H1 (cell line): ENCODE measurements around the gene PANK3. TPM values are rescaled to one million over a fixed set of nuclear protein-coding genes. Genes with fewer than 3 reads are reported as not detected.

Experiments
- CTCF ChIA-PET: fragments of 300-600 bp; sonication (Branson Sonifier 250); formaldehyde crosslinking; loops from one replicate; lab custom pipeline; 2021; ENCODE audit not compliant: partially characterized antibody; lab: Charles Lee
- POLR2A ChIA-PET: fragments of 300-600 bp; sonication (Branson Sonifier 250); formaldehyde crosslinking; loops from one replicate; lab custom pipeline; 2021; ENCODE audit warnings: inconsistent platforms; ENCODE audit not compliant: partially characterized antibody; lab: Charles Lee
- DNase-seq, 2 experiments: peaks; one replicate each; pipeline versions ENCODE4 v3.0.0 to v3.0.0-alpha.2; 2010 to 2022; ENCODE audit warnings: low spot score in 2 of 2, low read depth in 1 of 2, mixed read lengths in 1 of 2
- FAIRE-seq: peaks from 2 replicates; lab custom pipeline; 2011; peaks lifted over from hg19 to GRCh38; lab: Jason Lieb, UNC
- H2AFZ ChIP-seq: 2 replicates; pipeline ENCODE4 v1.8.1; 2012; ENCODE audit warnings: low read length, inconsistent platforms
- H2AK5ac ChIP-seq: 2 replicates; pipeline ENCODE4 v1.6.1; 2013; ENCODE audit warnings: low read depth, low read length
- H2BK120ac ChIP-seq: replicated peaks from 2 replicates; pipeline ENCODE3; 2013; ENCODE audit warnings: low read depth, low read length, inconsistent platforms
- H2BK12ac ChIP-seq: 2 replicates; pipeline ENCODE4 v1.6.1; 2013; ENCODE audit warnings: low read depth, low read length
- H2BK15ac ChIP-seq: 2 replicates; pipeline ENCODE4 v1.6.1; 2013; ENCODE audit warnings: low read length
- H2BK20ac ChIP-seq: 2 replicates; pipeline ENCODE4 v1.6.1; 2013; ENCODE audit warnings: low read length
- H2BK5ac ChIP-seq: 2 replicates; pipeline ENCODE4 v1.6.1; 2013; ENCODE audit warnings: low read depth, low read length
- H3K14ac ChIP-seq: 2 replicates; pipeline ENCODE4 v1.6.1; 2013; ENCODE audit warnings: inconsistent platforms; ENCODE audit not compliant: insufficient read length
- H3K18ac ChIP-seq: 2 replicates; pipeline ENCODE4 v1.6.1; 2013; ENCODE audit warnings: low read length; ENCODE audit errors: extremely low read depth
- H3K23ac ChIP-seq: 2 replicates; pipeline ENCODE4 v1.6.1; 2013; ENCODE audit warnings: inconsistent platforms; ENCODE audit not compliant: insufficient read length
- H3K23me2 ChIP-seq: 2 replicates; pipeline ENCODE4 v1.6.1; 2013; ENCODE audit warnings: low read depth, low read length
- H3K27ac ChIP-seq: 2 replicates; pipeline ENCODE4 v1.6.1; 2011; ENCODE audit warnings: low read depth, low read length, inconsistent platforms
- H3K27me3 ChIP-seq, 4 experiments: replicated peaks in 1 of 4; 1 replicate in 1 of 4; 2 replicates in 3 of 4; pipeline versions ENCODE4 v1.6.1 to v1.8.1; 2011 to 2013; ENCODE audit warnings: low read length in 3 of 4, mild to moderate bottlenecking in 3 of 4, inconsistent platforms in 2 of 4, mixed read lengths in 2 of 4, moderate library complexity in 1 of 4; ENCODE audit not compliant: control insufficient read depth in 3 of 4, insufficient read depth in 3 of 4; ENCODE audit errors: extremely low read depth in 1 of 4
- H3K36me3 ChIP-seq, 4 experiments: 2 replicates each; pipeline versions ENCODE4 v1.6.1 to v1.8.1; 2011 to 2013; ENCODE audit warnings: mild to moderate bottlenecking in 4 of 4, low read length in 3 of 4, moderate library complexity in 2 of 4, control low read depth in 1 of 4, inconsistent platforms in 1 of 4; ENCODE audit not compliant: insufficient read depth in 4 of 4, control insufficient read depth in 2 of 4
- H3K4ac ChIP-seq: replicated peaks from 2 replicates; pipeline ENCODE3; 2013; ENCODE audit warnings: low read length, low read depth, mixed read lengths, inconsistent platforms; ENCODE audit not compliant: insufficient read length
- H3K4me1 ChIP-seq, 4 experiments: replicated peaks in 1 of 4; 1 replicate in 1 of 4; 2 replicates in 3 of 4; pipeline versions ENCODE4 v1.6.1 to v1.8.1; 2011 to 2013; ENCODE audit warnings: low read length in 3 of 4, inconsistent platforms in 2 of 4, mixed read lengths in 1 of 4; ENCODE audit not compliant: insufficient read depth in 4 of 4, control insufficient read depth in 3 of 4
- H3K4me2 ChIP-seq, 2 experiments: 2 replicates each; pipeline versions ENCODE4 v1.6.1 to v1.8.1; 2011 to 2013; ENCODE audit warnings: low read depth in 2 of 2, low read length in 2 of 2, control low read depth in 1 of 2, inconsistent platforms in 1 of 2, mild to moderate bottlenecking in 1 of 2; ENCODE audit not compliant: insufficient read depth in 1 of 2
- H3K4me3 ChIP-seq, 4 experiments: fragments of 200-600, 300-600 bp in 1 of 4; sonication (generic), shearing (Covaris generic), sonication (Bioruptor Twin) in 1 of 4; 2 replicates each; pipeline versions ENCODE4 v1.5.1 to v1.8.1; 2011 to 2016; ENCODE audit warnings: low read length in 4 of 4, low read depth in 3 of 4, control low read depth in 2 of 4, inconsistent platforms in 2 of 4, mild to moderate bottlenecking in 2 of 4, mixed read lengths in 1 of 4, moderate library complexity in 1 of 4; ENCODE audit not compliant: insufficient read depth in 2 of 4; ENCODE audit errors: extremely low read depth in 1 of 4
- H3K56ac ChIP-seq: replicated peaks from 2 replicates; pipeline ENCODE3; 2013; ENCODE audit warnings: low read depth, mild to moderate bottlenecking, mixed read lengths, low read length, inconsistent platforms; ENCODE audit not compliant: insufficient read length
- H3K79me1 ChIP-seq: 2 replicates; pipeline ENCODE4 v1.6.1; 2013; ENCODE audit warnings: low read depth, low read length, control low read depth
- H3K79me2 ChIP-seq, 2 experiments: 2 replicates each; pipeline versions ENCODE4 v1.6.1 to v1.8.1; 2012 to 2013; ENCODE audit warnings: low read length in 2 of 2, mild to moderate bottlenecking in 2 of 2, inconsistent platforms in 1 of 2; ENCODE audit not compliant: insufficient read depth in 2 of 2, control insufficient read depth in 1 of 2
- H3K9ac ChIP-seq, 4 experiments: replicated peaks in 1 of 4; 1 replicate in 1 of 4; 2 replicates in 3 of 4; pipeline versions ENCODE4 v1.6.1 to v1.8.1; 2011 to 2013; ENCODE audit warnings: low read depth in 3 of 4, low read length in 3 of 4, control low read depth in 2 of 4, mild to moderate bottlenecking in 2 of 4, moderate library complexity in 2 of 4, inconsistent platforms in 1 of 4; ENCODE audit errors: extremely low read depth in 1 of 4
- H3K9me3 ChIP-seq, 2 experiments: 2 replicates each; pipeline versions ENCODE4 v1.6.1 to v1.8.1; 2012 to 2013; ENCODE audit warnings: mild to moderate bottlenecking in 2 of 2, moderate library complexity in 2 of 2, control low read depth in 1 of 2, inconsistent platforms in 1 of 2, low read depth in 1 of 2, low read length in 1 of 2, mixed read lengths in 1 of 2; ENCODE audit not compliant: insufficient read depth in 2 of 2
- H4K20me1 ChIP-seq, 2 experiments: replicated peaks in 1 of 2; 2 replicates each; pipeline versions ENCODE3 to v1.8.1; 2011 to 2013; ENCODE audit warnings: inconsistent platforms in 2 of 2, low read length in 2 of 2, mild to moderate bottlenecking in 1 of 2; ENCODE audit not compliant: insufficient read depth in 2 of 2, control insufficient read depth in 1 of 2
- H4K5ac ChIP-seq: 2 replicates; pipeline ENCODE4 v1.6.1; 2013; ENCODE audit warnings: low read length, low read depth, mixed read lengths, inconsistent platforms; ENCODE audit not compliant: insufficient read length
- H4K8ac ChIP-seq: 2 replicates; pipeline ENCODE4 v1.8.0; 2013; ENCODE audit warnings: mild to moderate bottlenecking, moderate library complexity, low read length, inconsistent platforms; ENCODE audit not compliant: insufficient read depth; ENCODE audit errors: extremely low read depth
- H4K91ac ChIP-seq: replicated peaks from 2 replicates; pipeline ENCODE3; 2013; ENCODE audit warnings: low read length, mixed read lengths, inconsistent platforms; ENCODE audit not compliant: insufficient read length
- ATF3 ChIP-seq: IDR thresholded peaks from 2 replicates; pipeline ENCODE4 v1.6.1; 2011; ENCODE audit warnings: low read depth, mild to moderate bottlenecking, low read length; ENCODE audit not compliant: insufficient read depth
- CTBP2 ChIP-seq: IDR thresholded peaks from 2 replicates; pipeline ENCODE4 v1.7.0; 2011; ENCODE audit warnings: borderline replicate concordance, mild to moderate bottlenecking, moderate library complexity, mixed read lengths, low read length; ENCODE audit not compliant: insufficient read depth, insufficient read length
- E2F6 ChIP-seq: IDR thresholded peaks from 2 replicates; pipeline ENCODE4 v1.6.1; 2012; ENCODE audit warnings: inconsistent platforms
- JUN ChIP-seq: IDR thresholded peaks from 2 replicates; pipeline ENCODE4 v1.6.1; 2011; ENCODE audit warnings: low read depth, mild to moderate bottlenecking, improper control_type of control experiment, low read length
- SIX5 ChIP-seq: IDR thresholded peaks from 2 replicates; pipeline ENCODE4 v1.6.1; 2011; ENCODE audit warnings: mild to moderate bottlenecking, low read depth, low read length
- WGBS, 2 experiments: shearing (Covaris generic) in 1 of 2; methylation state at CpG; one replicate each; pipeline versions ENCODE4 v1.1.6 to v1.1.7; 2013 to 2015; ENCODE audit warnings: low lambda C conversion rate in 2 of 2, mixed read lengths in 2 of 2, inconsistent platforms in 1 of 2, low coverage in 1 of 2, missing lambda C conversion rate in 1 of 2; ENCODE audit not compliant: insufficient replicate concordance in 2 of 2, insufficient coverage in 1 of 2, insufficient read length in 1 of 2; ENCODE audit errors: extremely low coverage in 1 of 2, missing lambda C conversion rate in 1 of 2; 5-methylcytosine and 5-hydroxymethylcytosine counted together
- polyA plus RNA-seq, 7 experiments: library from polyadenylated mRNA; depleted of rRNA in 3 of 7; stranded (reverse) in 5 of 7; unstranded in 2 of 7; fragments of >200 nt in 5 of 7; fragments of 200-250 nt in 2 of 7; gene quantifications; 1 replicate in 5 of 7; 2 replicates in 1 of 7; 4 replicates in 1 of 7; pipeline versions ENCODE4 v1.2.1 to v1.2.3, GENCODE V29; 2011 to 2013; ENCODE audit warnings: missing spikeins in 2 of 7, mixed read lengths in 2 of 7
- total RNA-seq: library from RNA; stranded (reverse); fragmentation: NEBNext Ultra II Directional; extraction: Animal tissue kit (Norgen Biotek cat#: 25700); gene quantifications from 2 replicates; pipeline ENCODE4 v1.2.1, GENCODE V29; 2021

Gene PANK3
- total and polyA plus RNA-seq, 2 of the 8 experiments (the other 6 are each of a cell fraction or from before 2014, with no cell fraction given) = 8.6 to 101 TPM

GRCh38 chr5:168600409-168600808 lies 21.2 kb upstream of the PANK3 start:
- no peak overlapping the region for H2BK20ac ChIP-seq
- no peaks in the 10 kb centered on the region for H3K36me3 ChIP-seq
- H3K9ac ChIP-seq = no peak overlapping the region
- H2BK15ac ChIP-seq = no peak overlapping the region
- peaks cover 1 to 6% (median 4%) of the 10 kb centered on the region in 4 experiments; a peak in 3 of 7 replicates for H3K4me1 ChIP-seq
- no peaks in the 10 kb centered on the region for H3K79me2 ChIP-seq
- no peak overlapping the region for H3K4me3 ChIP-seq
- no peaks in the 10 kb centered on the region for H3K79me1 ChIP-seq
- no peak overlapping the region for H2BK120ac ChIP-seq
- H4K91ac ChIP-seq = no peak overlapping the region
- FAIRE-seq (no peak), DNase-seq (peak in 1 of 2 experiments; percentile 52)
- H3K14ac ChIP-seq = no peak overlapping the region
- no peak overlapping the region for H2AFZ ChIP-seq
- H2BK5ac ChIP-seq = no peak overlapping the region
- peaks cover 0 to 3% (median 0%) of the 10 kb centered on the region in 4 experiments; a peak in 3 of 7 replicates for H3K27me3 ChIP-seq
- no peak overlapping the region for H3K27ac ChIP-seq
- H2BK12ac ChIP-seq = no peak overlapping the region
- H3K23ac ChIP-seq = no peak overlapping the region
- no peak overlapping the region for H3K56ac ChIP-seq
- H3K4me2 ChIP-seq = no peak overlapping the region; a peak in 1 of 4 replicates
- H2AK5ac ChIP-seq = no peak overlapping the region
- WGBS, 2 experiments = 61% methylated on average over 3 of the region's 3 CpGs; no CpG with 5 or more reads in 1 of the 2 experiments
- ChIA-PET POLR2A (interaction anchor here (1.3 kb wide), 1 partner anchor 21 kb away, joined by 3 read pairs; the partner anchor contains the start of gene PANK3), CTCF (no interaction called here)
- H4K5ac ChIP-seq = no peak overlapping the region
- peak overlapping the region; percentile 24; the same call in 1 of the 2 replicates for H3K18ac ChIP-seq
- no peak overlapping the region for H4K8ac ChIP-seq
- no peaks in the 10 kb centered on the region for H3K9me3 ChIP-seq
- H3K4ac ChIP-seq = no peak overlapping the region
- H3K23me2 ChIP-seq = no peaks in the 10 kb centered on the region
- H4K20me1 ChIP-seq = no peaks in the 10 kb centered on the region
- TF ChIP-seq ATF3 (no peak), JUN (no peak), SIX5 (no peak), E2F6 (no peak), CTBP2 (no peak)
